Activated CD4-positive, alpha-beta T cell treated with anti-CD3 and anti-CD28 coated beads, Interleukin-2, amount 50 U/mL, for 4 hours (primary cell): ENCODE measurements around the gene TFEB.

Source experiments
- DNase-seq, 2 experiments: peaks; one replicate each; pipeline ENCODE4 v3.0.0-alpha.2; 2020

TFEB gene

DNA sequence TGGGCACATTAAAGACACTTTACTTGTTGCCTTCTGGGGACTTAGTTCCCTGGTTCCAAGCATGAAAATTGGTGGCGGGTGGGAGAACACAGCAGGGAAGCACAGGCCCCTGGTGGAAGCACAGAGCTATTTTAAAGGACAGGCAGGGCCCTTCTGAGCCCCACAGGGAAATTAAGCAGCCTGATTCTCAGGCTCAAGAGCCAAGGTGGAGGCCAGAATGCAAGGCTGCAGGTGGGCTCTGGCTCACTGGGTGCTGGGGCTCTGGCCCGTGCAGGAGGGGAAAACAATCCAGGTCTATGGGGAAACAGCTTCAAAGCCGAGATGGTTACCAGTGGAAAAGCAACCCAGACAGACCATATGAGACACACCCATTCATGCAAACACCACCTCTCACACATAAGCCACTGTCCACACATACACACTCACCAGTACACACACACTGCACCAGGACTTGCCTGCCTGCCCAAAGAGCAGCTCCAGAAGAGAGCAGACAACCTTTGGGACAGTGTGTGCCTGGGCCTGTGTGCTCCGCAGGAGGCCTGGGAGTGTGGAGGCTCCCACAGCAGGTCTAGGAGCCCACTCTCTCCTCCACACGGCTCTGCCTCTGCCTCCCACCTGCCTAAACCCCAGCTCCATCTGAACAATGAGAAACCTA, 30.6 kb downstream of the TFEB start:
- DNase-seq: no peak

DNA sequence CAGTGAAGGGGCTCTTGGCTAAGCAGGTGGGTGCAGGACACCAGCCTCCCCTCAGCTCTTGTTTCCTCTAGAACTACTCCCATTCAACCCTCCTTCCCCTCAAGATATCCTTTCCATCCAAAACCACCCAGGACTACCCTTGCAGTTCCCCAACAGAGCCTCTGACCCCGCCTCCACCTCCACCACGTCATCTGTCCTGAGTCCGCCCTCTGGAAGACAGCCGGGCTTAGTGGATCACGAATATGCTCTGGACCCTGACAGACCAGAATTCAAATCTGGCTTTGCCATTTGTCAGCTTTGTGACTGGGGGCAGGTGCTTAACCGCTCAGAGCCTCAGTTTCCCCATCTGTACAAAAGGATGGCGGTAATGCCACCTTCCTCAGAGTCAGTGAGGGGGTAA, 31.4 kb downstream of the TFEB start:
- no peak for DNase-seq

- DNase-seq: no peak
Observed at GRCh38 chr6:41702771-41703494, 32.5 kb downstream of the TFEB start.

DNA sequence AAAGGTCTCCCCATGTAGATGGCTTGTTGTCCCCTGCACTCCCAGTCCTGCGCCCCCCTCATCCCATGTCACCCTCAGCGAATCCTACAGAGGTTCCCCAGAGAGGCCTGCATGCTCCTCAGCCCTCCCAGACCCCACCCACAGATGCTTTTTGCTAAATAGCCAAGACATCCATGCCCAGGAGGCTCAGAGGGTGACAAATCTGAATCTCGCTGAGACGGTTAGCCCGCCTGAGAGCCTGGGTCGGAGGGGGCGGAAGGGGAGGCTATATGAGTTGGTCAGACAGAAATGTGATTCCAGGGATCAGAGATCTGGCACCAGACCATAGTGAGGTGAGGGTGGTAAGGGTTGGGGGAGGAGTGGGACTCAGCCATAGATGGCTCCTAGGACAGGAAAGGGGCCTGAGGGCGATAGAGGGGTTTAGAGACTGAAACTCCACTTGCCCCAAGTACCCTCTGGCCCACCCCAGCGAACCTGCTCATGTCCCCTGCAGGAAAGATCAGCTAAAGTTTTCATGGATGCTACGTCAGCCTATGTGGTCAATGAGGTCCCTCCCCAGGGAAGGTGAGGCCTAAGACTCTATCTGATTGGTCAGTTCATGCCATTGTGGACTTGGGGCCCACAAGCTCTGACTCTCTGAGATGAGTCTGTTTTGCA, 33.2 kb downstream of the TFEB start:
- no peak for DNase-seq

DNA sequence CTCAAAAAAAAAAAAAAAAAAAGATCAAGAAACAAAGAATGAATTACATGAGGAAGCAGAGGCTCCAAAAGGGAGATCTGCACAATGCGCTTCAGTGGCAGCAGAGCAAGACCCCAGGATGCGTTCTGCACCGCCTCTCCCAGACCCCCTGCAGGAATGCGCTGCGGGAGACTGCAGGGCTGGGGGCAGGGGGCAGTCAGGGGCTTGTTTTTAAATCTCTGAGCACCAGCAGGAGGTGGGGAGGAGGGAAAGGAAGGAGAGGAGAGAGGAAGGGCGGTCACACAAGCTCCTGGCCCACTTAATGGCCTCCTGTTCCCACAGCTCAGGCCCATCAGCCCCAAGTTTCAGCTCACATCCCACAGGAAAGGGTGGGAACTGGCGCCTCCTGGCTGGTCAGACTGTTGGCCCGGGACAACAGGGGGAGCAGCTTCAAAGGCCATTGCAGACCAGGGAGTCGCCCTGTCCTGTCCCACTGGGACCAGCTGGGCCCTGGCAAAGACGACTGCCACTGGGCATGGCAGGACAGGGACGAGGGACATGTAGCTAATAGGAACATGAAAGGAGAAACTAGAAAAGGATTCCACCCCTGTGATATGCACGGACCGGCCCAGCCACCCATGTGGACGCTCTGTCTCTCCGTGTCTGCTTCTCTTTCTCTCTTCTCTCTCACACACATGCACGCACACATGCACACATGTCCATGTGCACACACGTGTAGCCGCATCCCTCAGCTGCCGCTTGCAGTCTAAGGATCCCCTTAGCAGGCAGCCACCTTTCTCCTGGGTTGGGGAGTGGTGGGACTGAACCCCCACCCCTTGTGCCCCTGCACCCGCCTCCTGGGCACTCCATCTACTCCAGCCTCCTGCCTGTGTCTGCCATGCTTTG, 34.7 kb downstream of the TFEB start:
- no peak for DNase-seq

GRCh38 chr6:41699063-41699462, 36.3 kb downstream of the TFEB start:
- DNase-seq: no peak

DNA sequence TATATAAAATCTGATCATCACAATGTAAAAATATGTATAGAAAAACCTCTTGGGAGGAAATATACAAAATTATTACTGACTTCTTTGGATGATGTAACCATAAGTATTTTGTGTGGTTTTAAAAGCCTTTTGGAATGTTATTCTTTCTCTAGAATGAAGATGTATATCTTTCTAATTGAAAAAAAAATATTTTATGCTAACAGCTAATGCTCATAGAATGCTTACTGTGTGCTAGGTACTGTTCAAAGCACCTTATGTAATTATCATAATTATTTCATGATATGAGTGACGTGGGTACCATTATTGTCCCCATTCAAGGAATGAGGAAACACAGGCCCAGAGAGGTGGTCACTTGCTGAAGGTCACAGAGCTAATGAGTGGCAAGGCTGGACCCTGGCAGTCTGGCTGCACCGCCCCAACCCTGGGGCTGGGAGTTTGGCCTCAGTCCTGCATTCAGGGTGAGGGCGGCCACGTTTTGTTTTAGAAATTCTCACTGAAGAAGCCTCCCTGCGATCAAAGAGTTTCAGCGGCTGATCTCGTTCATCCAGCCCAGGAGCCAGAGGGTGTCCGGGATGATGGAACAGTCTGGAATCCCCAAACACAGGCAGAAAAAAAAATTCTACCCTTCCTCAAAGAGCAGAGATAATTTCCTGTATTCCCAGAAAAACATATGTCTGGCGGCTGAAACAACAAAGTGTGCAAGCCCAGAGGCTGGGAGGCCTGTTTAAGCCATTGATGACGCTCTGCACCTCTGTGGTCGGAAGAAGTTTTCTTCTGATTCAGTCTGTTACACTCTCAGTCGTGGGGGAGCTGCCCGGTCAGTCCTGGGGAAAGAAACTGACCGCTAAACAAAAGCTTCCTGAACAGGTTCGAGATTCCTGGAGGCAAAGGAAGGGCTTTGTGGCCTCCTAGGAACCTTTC, 37.3 kb downstream of the TFEB start:
- DNase-seq: no peak

GRCh38 chr6:41696788-41697187, 38.6 kb downstream of the TFEB start:
- no peak for DNase-seq

GRCh38 chr6:41695825-41696224, 39.6 kb downstream of the TFEB start:
- DNase-seq: no peak

DNA sequence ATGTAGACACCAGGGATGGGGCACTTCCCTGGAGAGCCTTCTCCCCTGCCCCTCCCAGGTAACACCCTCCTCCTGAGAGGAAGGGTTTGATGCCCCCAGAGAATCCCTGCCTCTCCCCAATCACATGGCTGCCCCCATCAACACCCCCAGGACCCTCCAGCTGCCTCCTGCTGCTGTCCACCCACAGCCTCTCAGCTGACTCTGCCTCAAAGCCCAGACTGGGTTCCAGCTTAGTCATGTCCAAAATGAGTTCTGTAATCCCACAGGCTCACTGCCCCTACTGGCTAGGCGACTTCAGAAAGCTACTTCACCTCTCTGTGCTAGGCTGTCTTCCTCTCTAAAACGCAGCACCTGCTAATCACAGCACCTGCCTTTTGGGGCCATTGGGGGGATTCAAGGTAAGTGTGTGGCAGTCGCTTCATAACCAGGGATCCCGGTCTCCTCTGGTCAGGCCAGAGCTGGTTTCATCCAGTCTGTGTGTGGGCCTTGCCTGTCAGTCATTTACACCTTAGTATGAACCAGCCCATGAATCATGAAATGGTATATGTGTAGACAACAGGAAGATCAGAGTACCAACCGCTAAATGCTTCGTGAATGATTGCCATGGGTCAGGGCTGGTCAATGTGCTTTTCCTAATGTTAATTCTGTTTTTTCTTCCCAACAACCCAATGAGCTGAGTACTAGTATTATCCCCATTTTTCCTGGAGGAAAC, 40.4 kb downstream of the TFEB start:
- no peak for DNase-seq

DNA sequence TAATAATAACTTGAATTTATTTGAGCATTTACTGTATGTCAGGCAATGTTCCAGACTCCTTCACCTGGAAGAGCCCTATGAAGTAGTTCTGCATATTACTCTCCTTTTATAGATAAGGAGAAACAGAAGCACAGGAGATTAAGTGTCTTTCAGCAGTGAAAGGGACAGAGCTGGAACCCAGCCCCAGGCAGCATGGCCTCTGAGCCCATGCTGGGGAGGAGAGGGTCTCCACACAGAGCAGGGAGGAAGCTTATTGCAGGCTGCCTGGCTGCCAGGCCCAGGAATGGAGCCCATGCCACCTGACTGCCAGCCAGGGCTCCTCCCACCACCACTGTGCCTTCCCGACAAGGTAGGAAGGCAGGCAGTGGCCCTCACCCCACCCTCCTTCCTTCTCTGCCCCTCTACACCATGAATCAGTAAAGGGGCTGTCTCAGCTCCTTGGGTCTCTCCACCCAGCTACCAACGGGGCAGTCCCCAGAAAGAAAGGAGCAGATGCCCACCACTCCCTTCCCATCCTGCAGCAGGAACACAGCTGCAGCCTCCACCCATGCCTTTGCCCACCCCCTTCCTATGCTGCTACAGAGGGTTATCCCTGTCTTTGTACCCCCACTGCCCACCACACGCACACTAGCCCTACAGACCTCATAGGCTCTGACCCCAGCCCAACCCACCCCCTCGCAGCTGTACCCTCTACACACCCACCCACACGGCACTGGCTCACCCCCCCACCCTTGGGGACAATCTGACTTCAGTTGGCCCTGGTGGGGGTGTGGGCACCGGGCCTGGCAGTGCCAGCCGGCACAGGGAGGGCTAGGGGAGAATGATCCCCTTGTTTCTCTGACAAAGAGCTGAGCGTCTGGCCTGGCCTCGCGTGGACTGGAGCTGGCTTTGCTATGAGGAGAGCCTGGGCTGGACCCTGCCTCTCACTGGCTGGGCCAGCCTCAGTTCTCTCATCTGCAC, 41.8 kb downstream of the TFEB start:
- no peak for DNase-seq

DNA sequence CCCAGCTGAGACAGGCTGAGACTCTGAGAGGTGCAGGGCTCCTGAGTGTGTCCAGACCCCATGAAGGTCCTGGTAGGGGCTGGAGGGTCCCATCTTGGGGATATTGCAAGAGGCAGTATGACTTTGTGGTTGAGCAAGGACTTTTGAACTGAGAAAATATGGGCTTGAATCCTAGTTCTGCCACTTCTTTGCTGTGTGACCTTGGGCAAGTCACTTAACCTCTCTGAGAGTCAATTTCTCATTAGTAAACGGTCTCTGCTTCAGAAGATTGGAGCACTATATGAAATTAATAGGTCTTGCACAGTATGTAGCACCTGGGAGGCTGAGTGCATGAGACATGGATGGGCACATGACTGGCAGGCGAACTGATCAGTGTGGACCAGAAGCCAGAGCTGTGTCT, 42.7 kb downstream of the TFEB start:
- no peak for DNase-seq

DNA sequence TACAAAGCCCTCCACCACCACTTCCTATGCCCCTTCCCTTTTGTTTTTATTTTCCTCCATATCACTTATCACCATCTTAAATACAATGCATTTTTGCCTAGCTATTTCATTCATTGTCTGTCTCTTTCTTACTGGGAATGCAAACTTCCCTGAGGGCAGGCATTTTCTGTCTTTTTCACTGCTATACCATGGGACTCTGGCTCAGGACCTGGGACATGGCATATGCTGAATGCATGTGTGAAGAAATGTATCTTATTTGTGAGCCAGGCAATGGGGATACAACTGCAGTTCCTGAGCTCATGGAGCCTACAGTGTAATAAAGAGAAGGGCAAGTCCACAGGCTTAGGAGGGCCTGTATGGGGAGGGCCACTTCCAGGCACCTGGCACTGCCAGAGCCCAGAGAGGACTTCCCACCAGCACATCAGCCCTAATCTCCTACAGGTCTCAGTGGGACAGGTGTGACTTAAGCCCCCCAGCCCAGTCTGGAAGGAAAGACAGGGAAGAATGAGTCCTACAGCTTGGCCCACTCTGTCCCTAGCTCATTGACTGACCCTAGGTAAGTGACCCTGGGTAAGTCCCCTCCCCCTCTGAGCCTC, 43.2 kb downstream of the TFEB start:
- DNase-seq: no peak

GRCh38 chr6:41691426-41692079, 43.9 kb downstream of the TFEB start:
- DNase-seq: no peak

DNA sequence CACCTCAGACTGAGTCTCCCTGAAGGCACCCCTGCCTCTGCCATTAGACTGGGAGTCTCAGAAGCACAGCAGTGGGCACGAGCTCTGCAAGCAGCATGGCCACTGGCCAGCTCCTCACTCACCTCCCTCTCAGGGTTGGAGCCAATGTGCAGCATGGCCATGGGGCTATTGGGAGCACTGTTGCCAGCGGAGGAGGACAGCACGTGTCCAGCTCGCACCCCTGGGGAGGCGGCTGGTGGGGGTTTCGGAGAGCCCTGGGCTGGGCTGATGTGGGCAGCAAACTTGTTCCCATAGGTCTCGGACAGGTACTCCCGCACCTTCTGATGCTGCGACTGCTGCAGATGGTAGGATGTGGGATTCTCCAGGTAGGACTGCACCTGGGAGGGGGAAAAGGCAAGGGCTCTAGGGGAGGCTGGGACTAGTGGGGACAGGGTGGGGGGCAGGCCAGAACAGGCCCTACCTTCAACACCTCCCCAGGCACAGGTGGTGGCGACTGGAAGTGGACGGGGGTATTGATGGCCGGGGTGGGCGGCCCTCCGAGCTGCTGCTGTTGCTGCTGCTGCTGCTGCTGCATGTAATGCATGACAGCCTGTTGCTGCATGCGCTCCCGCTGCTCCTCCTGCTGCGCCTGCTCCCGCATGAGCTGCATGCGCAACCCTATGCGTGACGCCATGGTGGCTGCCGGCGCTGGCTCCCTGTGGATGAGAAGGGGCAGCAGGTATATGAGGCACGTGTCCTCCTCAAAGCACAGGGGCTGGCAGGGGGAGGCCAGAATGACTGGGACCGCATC, 44.7 kb downstream of the TFEB start:
- DNase-seq: no peak

DNA sequence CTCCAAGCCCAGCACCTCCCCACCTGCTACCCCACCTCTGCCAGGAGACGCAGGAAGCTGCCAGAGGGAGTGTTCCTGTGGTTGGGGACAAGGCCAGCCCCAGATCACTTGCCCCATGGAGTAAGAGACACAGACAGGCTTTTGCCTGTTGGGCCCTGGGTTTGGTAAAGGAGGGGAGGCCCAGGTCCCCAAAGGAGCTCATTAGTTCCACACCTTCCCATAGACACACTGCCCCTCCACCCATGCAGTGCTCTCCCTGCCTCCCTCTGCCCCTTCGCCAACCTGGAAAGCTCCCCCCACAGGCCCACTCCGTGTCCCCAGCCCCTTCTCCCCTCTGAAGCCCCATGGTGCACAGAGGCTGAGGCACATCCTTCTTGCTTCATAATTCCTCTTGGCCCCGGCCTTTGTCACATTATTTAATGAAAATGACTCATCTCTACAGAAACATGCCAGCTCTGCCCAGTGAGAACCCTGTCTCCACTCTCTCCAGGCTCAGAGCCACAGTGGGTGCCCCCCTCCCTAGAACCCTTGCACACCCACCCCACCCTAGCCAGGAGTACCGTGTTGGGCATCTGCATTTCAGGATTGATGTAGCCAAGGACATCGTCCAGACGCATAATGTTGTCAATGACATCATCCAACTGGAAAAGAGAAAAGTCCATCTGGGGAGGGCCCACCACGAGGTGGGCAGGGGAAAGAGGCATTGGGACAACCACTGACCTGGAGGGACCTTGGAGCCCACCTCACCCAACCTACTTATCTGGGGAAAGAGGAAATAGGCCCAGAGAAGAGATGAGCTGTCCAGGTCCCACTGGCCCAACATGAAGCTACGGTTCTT, 46.0 kb downstream of the TFEB start:
- no peak for DNase-seq

DNA sequence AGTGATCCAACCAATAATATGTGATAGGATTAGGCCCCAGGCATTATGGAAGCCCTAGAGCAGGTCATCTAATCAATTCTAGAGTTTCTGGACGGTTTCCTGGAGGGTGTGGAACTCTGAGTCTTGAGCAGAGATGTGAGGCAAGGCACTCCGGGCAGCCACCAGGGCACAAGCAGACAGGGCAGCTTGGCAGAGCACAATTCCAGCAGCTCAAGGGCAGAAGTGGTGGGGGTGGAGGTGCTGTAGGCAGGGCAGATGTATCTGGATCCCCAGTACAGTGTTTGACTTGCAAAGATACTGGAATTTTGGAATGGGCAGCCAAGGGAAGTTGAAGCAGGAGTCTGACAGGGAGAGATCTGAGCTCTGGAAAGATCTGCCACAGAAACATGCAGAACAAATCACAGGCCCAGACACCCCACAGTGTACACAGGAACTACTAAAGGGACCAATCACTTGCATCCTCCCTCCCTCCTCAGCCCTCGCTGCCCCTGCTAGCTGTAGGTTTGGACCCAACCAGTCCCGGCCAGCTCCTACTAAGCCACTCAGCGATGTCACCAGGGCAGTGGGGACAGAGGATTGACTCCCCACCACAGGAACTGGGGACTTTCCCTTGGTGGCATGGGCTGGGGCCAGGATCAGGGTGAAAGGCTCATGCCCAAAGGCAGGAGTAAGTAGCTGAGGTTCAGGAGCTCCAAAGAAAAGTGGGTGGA, 47.0 kb downstream of the TFEB start:
- no peak for DNase-seq
